ENCODE measurements around the gene PITPNB. TPM values are rescaled to one million over a fixed set of nuclear protein-coding genes. Genes with fewer than 3 reads are reported as not detected.
A peak's percentile ranks its signal among the peaks of the same experiment; 100 is the strongest.

Gene PITPNB
- total RNA-seq, 2 experiments from 2014 or later: 109 to 124 TPM

- Mint-ChIP-seq H3K27me3 (no peaks in the 10 kb centered on the region), H3K36me3 (no peaks in the 10 kb centered on the region), H3K9me3 (no peaks in the 10 kb centered on the region), H3K4me1 (peaks cover 12% of the 10 kb centered on the region), H3K4me3 (no peak overlapping the region), H3K27ac (no peak overlapping the region)
- no peak for DNase-seq
Measured at GRCh38 chr22:27827604-27828587, 91.2 kb downstream of the PITPNB start.

DNA sequence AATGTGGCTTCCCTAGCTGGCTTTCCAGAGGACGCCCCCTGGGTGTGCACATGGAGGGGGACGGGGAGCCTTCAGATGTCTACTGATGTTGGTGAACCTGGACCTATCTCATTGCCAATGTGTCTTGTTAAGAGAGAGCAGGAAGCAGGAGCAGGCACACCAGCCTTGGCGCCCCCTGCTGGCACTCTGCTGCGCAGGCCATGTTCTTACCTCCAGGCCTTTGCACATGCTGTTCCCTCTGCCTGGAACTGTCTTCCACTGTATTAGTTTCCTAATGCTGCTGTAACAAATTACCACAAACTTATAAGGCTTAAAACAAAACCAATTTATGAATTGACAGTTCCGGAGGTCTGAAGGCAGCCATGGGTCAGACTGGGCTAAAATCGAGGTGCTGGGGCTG, 93.9 kb downstream of the PITPNB start:
- H3K9me3 Mint-ChIP-seq: no peaks in the 10 kb centered on the region
- no peaks in the 10 kb centered on the region for H3K4me1 Mint-ChIP-seq
- peak; percentile 22 for DNase-seq
- no peak overlapping the region for H3K27ac Mint-ChIP-seq
- H3K27me3 Mint-ChIP-seq: no peaks in the 10 kb centered on the region
- no peak overlapping the region for H3K4me3 Mint-ChIP-seq
- H3K36me3 Mint-ChIP-seq: no peaks in the 10 kb centered on the region

DNA sequence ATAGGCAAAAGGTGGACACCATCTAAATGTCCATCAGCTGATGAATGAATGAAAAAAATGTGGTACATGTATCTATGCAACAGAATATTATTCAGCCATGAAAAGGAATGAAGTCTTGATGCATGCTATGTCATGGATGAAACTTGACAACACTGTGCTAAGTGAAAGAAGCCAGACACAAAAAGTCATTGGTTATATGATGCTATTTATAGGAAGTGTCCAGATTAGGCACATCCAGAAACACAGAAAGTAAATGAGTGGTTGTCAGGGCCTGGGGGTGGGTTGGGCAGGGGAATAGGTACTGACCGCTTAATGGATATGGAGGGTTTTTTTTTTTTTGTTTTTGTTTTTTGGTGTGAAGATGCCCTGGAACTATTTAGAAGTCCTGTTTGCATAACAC, 95.8 kb downstream of the PITPNB start:
- H3K27ac Mint-ChIP-seq: no peak overlapping the region
- H3K9me3 Mint-ChIP-seq: no peaks in the 10 kb centered on the region
- DNase-seq: no peak
- H3K36me3 Mint-ChIP-seq: no peaks in the 10 kb centered on the region
- H3K4me1 Mint-ChIP-seq: no peaks in the 10 kb centered on the region
- H3K4me3 Mint-ChIP-seq: no peak overlapping the region
- H3K27me3 Mint-ChIP-seq: no peaks in the 10 kb centered on the region

DNA sequence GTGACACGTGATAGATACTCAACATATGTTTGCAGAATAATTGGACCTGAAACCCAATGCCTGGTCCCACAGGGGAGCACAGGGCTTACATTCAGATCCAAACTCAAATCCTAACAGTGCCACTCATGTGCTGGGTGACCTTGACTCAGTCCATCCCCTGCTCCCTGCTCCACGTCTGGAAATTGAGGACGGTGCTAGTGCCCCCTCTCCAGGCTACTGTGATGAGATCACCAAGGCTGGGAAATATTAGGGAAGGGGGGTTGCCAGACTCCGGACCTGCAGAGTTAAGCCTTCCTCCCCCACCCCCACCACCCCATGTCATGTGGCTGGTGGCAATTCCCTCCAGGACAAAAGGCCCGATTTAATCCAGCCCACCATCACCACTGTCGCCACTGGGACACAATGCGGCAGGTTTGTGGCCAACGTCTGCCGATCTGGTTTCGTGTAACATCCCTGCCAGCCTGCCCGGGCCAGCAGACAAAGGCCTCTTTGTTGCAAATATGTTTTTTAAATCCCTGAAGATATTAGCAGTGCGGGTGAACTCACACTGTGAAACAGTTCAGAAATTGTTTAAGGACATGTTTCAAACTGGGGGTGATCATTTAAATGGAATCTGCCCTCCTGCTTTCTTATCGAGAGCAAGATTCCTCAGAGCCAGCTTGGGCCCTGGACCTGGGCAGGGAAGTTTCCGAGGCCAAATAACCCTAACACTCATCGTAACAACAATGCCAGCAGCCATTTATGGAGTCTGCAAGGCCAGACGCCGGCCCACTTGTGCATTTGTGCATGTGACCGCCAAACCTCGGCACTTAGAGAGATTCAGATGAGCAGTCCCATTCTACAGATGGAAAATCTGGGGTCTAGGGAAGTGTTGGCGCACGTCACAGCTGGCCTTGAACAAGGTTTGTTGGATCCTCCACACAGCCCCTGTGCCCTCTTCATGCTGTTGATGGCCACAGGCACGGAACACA, 97.9 kb downstream of the PITPNB start:
- H3K9me3 Mint-ChIP-seq: no peaks in the 10 kb centered on the region
- peaks cover 8% of the 10 kb centered on the region for H3K27me3 Mint-ChIP-seq
- H3K36me3 Mint-ChIP-seq: no peaks in the 10 kb centered on the region
- no peak for DNase-seq
- H3K4me1 Mint-ChIP-seq: no peaks in the 10 kb centered on the region
- H3K4me3 Mint-ChIP-seq: no peak overlapping the region
- no peak overlapping the region for H3K27ac Mint-ChIP-seq

- peaks cover 8% of the 10 kb centered on the region for H3K27me3 Mint-ChIP-seq
- H3K27ac Mint-ChIP-seq: no peak overlapping the region
- no peak for DNase-seq
- H3K36me3 Mint-ChIP-seq: no peaks in the 10 kb centered on the region
- H3K9me3 Mint-ChIP-seq: no peaks in the 10 kb centered on the region
- no peak overlapping the region for H3K4me3 Mint-ChIP-seq
- H3K4me1 Mint-ChIP-seq: no peaks in the 10 kb centered on the region
Measured at GRCh38 chr22:27816552-27816951, 102.5 kb downstream of the PITPNB start.

DNA sequence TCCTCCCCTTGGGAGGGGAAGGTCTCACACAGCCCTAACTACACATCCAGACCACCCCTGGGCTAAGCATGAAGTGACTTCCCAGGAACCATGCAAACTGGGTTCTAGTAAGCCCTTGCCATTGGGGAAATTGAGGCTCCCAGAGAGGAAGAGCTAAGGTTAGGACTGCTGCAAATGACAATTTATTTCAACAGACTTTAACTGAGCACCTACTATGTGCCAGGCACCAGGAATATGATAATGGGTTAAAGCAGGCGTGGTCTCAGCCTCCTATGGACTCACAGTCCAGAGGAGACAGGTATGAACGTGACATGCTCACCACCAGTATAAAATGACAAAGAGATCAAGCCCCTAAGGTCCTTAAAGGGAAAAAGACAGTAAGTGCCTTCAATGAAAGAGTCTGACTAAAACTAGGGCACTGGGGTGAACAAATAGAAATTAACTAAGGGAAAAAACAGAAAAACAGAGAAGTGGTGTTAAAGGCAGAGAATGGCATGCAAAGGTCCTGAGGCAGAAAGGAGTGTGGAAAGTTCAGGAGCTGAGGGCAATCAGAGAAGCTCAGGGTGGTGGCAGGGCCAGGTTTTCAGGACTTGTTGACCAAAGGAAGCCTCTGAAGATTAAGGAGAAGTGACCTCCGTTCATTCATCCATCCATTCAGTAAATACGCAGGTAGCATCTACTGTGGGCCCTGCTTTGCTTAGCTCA, 103.1 kb downstream of the PITPNB start:
- Mint-ChIP-seq H3K4me3 (no peak overlapping the region), H3K4me1 (no peaks in the 10 kb centered on the region), H3K27ac (no peak overlapping the region), H3K36me3 (no peaks in the 10 kb centered on the region), H3K9me3 (no peaks in the 10 kb centered on the region), H3K27me3 (peaks cover 8% of the 10 kb centered on the region)
- DNase-seq: no peak

- no peak overlapping the region for H3K4me3 Mint-ChIP-seq
- H3K27ac Mint-ChIP-seq: no peak overlapping the region
- no peaks in the 10 kb centered on the region for H3K4me1 Mint-ChIP-seq
- no peaks in the 10 kb centered on the region for H3K9me3 Mint-ChIP-seq
- no peaks in the 10 kb centered on the region for H3K36me3 Mint-ChIP-seq
- H3K27me3 Mint-ChIP-seq: peaks cover 8% of the 10 kb centered on the region
- no peak for DNase-seq
Measured at GRCh38 chr22:27814993-27815392, 104.1 kb downstream of the PITPNB start.

- Mint-ChIP-seq H3K27ac (no peak overlapping the region), H3K4me1 (no peaks in the 10 kb centered on the region), H3K36me3 (no peaks in the 10 kb centered on the region), H3K9me3 (no peaks in the 10 kb centered on the region), H3K4me3 (no peak overlapping the region), H3K27me3 (peaks cover 15% of the 10 kb centered on the region)
- DNase-seq: no peak
Measured at GRCh38 chr22:27811778-27812177, 107.3 kb downstream of the PITPNB start.

GRCh38 chr22:27810609-27811151, 108.4 kb downstream of the PITPNB start:
- no peak overlapping the region for H3K4me3 Mint-ChIP-seq
- H3K4me1 Mint-ChIP-seq: no peaks in the 10 kb centered on the region
- no peak for DNase-seq
- H3K9me3 Mint-ChIP-seq: no peaks in the 10 kb centered on the region
- no peaks in the 10 kb centered on the region for H3K36me3 Mint-ChIP-seq
- no peak overlapping the region for H3K27ac Mint-ChIP-seq
- peaks cover 13% of the 10 kb centered on the region for H3K27me3 Mint-ChIP-seq

GRCh38 chr22:27809700-27810608, 109.1 kb downstream of the PITPNB start:
- Mint-ChIP-seq H3K4me3 (no peak overlapping the region), H3K36me3 (no peaks in the 10 kb centered on the region), H3K9me3 (no peaks in the 10 kb centered on the region), H3K4me1 (no peaks in the 10 kb centered on the region), H3K27me3 (peaks cover 20% of the 10 kb centered on the region), H3K27ac (no peak overlapping the region)
- DNase-seq: no peak

DNA sequence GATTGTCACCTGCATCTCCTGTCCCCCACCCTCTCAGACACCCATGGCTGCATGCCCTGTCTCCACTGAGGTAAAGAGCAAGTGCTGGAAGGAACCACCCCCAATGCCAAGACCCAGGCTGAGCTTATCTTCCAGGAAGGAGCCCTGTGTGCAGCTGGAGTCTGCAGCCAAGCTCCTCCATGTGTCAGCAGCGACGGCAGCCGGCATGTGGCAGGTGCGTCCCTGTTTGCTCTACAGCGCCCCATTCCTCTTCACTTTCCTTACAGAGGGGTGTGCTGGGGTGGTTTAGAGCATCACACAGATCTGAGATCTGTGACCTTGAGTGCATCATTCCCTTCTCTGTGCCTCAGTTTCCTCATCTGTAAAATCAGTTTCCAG, 109.8 kb downstream of the PITPNB start:
- H3K4me3 Mint-ChIP-seq: no peak overlapping the region
- no peaks in the 10 kb centered on the region for H3K9me3 Mint-ChIP-seq
- H3K4me1 Mint-ChIP-seq: peaks cover 3% of the 10 kb centered on the region
- no peaks in the 10 kb centered on the region for H3K36me3 Mint-ChIP-seq
- no peak overlapping the region for H3K27ac Mint-ChIP-seq
- DNase-seq: no peak
- peaks cover 28% of the 10 kb centered on the region for H3K27me3 Mint-ChIP-seq

- DNase-seq: no peak
- H3K27ac Mint-ChIP-seq: no peak overlapping the region
- no peak overlapping the region for H3K4me3 Mint-ChIP-seq
Measured at GRCh38 chr22:27808451-27809225, 110.4 kb downstream of the PITPNB start.

DNA sequence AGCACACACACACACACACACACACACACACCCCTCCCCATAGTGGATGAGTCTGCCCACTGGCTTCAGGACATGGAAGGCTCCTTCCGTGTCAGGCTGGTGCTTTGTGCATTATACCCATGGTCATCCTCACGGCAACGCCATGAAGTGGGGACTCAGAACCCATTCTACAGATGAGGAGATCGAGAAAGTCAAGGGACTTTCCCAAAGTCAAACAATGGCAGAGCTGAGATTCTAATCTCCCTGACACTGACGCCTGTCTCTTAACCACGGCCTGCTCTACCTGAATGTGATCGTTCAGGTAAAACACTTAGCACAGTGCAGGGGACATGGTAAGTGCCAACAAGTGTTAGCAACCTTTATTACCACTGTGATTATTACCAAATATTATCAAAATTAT, 113.2 kb downstream of the PITPNB start:
- Mint-ChIP-seq H3K27ac (no peak overlapping the region), H3K27me3 (peaks cover 37% of the 10 kb centered on the region), H3K4me3 (no peak overlapping the region), H3K4me1 (peaks cover 10% of the 10 kb centered on the region), H3K36me3 (no peaks in the 10 kb centered on the region), H3K9me3 (no peaks in the 10 kb centered on the region)
- no peak for DNase-seq

More at GRCh38 chr22:27808451-27809225, 110.4 kb downstream of the PITPNB start:
- Mint-ChIP-seq H3K36me3 (no peaks in the 10 kb centered on the region), H3K27me3 (peaks cover 29% of the 10 kb centered on the region), H3K9me3 (no peaks in the 10 kb centered on the region), H3K4me1 (peaks cover 3% of the 10 kb centered on the region)
